Neuronal stem cell (in vitro differentiated cells): ENCODE measurements around the gene DCDC1.

ENCODE experiments used
- DNase-seq: peaks from one replicate; pipeline ENCODE4 v3.0.0-alpha.2; 2013; ENCODE audit warnings: low spot score
- H2AFZ ChIP-seq: one replicate; pipeline ENCODE4 v1.6.1; 2013; ENCODE audit warnings: mild to moderate bottlenecking, low read length, inconsistent platforms
- H2AK5ac ChIP-seq: 2 replicates; pipeline ENCODE4 v1.6.1; 2013; ENCODE audit warnings: low read depth, mild to moderate bottlenecking, inconsistent platforms, low read length, moderate library complexity, mixed read lengths
- H2BK120ac ChIP-seq: 2 replicates; pipeline ENCODE4 v1.6.1; 2013; ENCODE audit warnings: low read depth, mild to moderate bottlenecking, inconsistent platforms, low read length, moderate library complexity, mixed read lengths
- H2BK12ac ChIP-seq: one replicate; pipeline ENCODE4 v1.6.1; 2013; ENCODE audit warnings: low read length, inconsistent platforms
- H2BK15ac ChIP-seq: 2 replicates; pipeline ENCODE4 v1.6.1; 2013; ENCODE audit warnings: mild to moderate bottlenecking, low read length, inconsistent platforms, mixed read lengths
- H2BK5ac ChIP-seq: one replicate; pipeline ENCODE4 v1.6.1; 2013; ENCODE audit warnings: inconsistent platforms, mild to moderate bottlenecking, low read length, moderate library complexity
- H3K14ac ChIP-seq: one replicate; pipeline ENCODE4 v1.6.1; 2013; ENCODE audit warnings: low read length, inconsistent platforms
- H3K18ac ChIP-seq: 2 replicates; pipeline ENCODE4 v1.6.1; 2013; ENCODE audit warnings: low read length, inconsistent platforms
- H3K23ac ChIP-seq: 2 replicates; pipeline ENCODE4 v1.6.1; 2013; ENCODE audit warnings: low read depth, mild to moderate bottlenecking, mixed read lengths, low read length, inconsistent platforms; ENCODE audit not compliant: poor library complexity
- H3K27ac ChIP-seq: replicated peaks from 3 replicates; pipeline ENCODE4 v1.5.1; 2013; ENCODE audit warnings: low read length, inconsistent platforms
- H3K27me3 ChIP-seq, 3 experiments: 2 replicates each; pipeline ENCODE4 v1.6.1; 2013; ENCODE audit warnings: low read length in 3 of 3, mild to moderate bottlenecking in 2 of 3, inconsistent platforms in 1 of 3, low read depth in 1 of 3, mixed read lengths in 1 of 3, moderate library complexity in 1 of 3; ENCODE audit not compliant: control insufficient read depth in 3 of 3, insufficient read depth in 3 of 3
- H3K36me3 ChIP-seq, 2 donors: replicated peaks in 1 of 2; 2 replicates each; pipeline ENCODE4 v1.6.1; 2013; ENCODE audit warnings: low read length in 2 of 2; ENCODE audit not compliant: control insufficient read depth in 2 of 2, insufficient read depth in 2 of 2
- H3K4ac ChIP-seq: 2 replicates; pipeline ENCODE4 v1.6.1; 2013; ENCODE audit warnings: inconsistent platforms, mild to moderate bottlenecking, low read length, moderate library complexity
- H3K4me1 ChIP-seq, 2 donors: 1 replicate in 1 of 2; 2 replicates in 1 of 2; pipeline ENCODE4 v1.6.1; 2013; ENCODE audit warnings: low read length in 2 of 2, low read depth in 1 of 2; ENCODE audit not compliant: control insufficient read depth in 2 of 2, insufficient read depth in 1 of 2
- H3K4me2 ChIP-seq: one replicate; pipeline ENCODE4 v1.6.1; 2013; ENCODE audit warnings: mild to moderate bottlenecking, low read length, inconsistent platforms; ENCODE audit not compliant: insufficient read depth, poor library complexity, severe bottlenecking
- H3K4me3 ChIP-seq, 2 donors: 2 replicates each; pipeline ENCODE4 v1.5.1; 2013; ENCODE audit warnings: low read length in 2 of 2, mild to moderate bottlenecking in 2 of 2, inconsistent platforms in 1 of 2, moderate library complexity in 1 of 2
- H3K79me1 ChIP-seq: one replicate; pipeline ENCODE4 v1.6.1; 2013; ENCODE audit warnings: low read depth, mild to moderate bottlenecking, inconsistent platforms, low read length, moderate library complexity
- H3K9ac ChIP-seq: one replicate; pipeline ENCODE4 v1.6.1; 2013; ENCODE audit warnings: mild to moderate bottlenecking, low read depth, low read length, inconsistent platforms; ENCODE audit not compliant: poor library complexity
- H3K9me3 ChIP-seq, 2 donors: replicated peaks in 1 of 2; 2 replicates each; pipeline versions ENCODE3 to v1.6.1; 2013; ENCODE audit warnings: low read length in 2 of 2, mild to moderate bottlenecking in 2 of 2, inconsistent platforms in 1 of 2, low read depth in 1 of 2, mixed read lengths in 1 of 2, moderate library complexity in 1 of 2; ENCODE audit not compliant: control insufficient read depth in 2 of 2, insufficient read depth in 1 of 2
- H4K8ac ChIP-seq: one replicate; pipeline ENCODE4 v1.6.1; 2013; ENCODE audit warnings: low read depth, mild to moderate bottlenecking, inconsistent platforms, low read length, moderate library complexity
- H4K91ac ChIP-seq: one replicate; pipeline ENCODE4 v1.6.1; 2013; ENCODE audit warnings: low read length, low read depth, mild to moderate bottlenecking, inconsistent platforms; ENCODE audit not compliant: poor library complexity
- WGBS, 2 donors: extraction: QIAGEN DNeasy Blood & Tissue Kit; methylation state at CpG; one replicate each; pipeline ENCODE4 v1.1.7; 2013; ENCODE audit warnings: missing lambda C conversion rate in 2 of 2, mixed read lengths in 1 of 2; ENCODE audit not compliant: insufficient read length in 2 of 2, insufficient replicate concordance in 1 of 2; ENCODE audit errors: extremely low coverage in 2 of 2; 5-methylcytosine and 5-hydroxymethylcytosine counted together

DCDC1 gene

DNA sequence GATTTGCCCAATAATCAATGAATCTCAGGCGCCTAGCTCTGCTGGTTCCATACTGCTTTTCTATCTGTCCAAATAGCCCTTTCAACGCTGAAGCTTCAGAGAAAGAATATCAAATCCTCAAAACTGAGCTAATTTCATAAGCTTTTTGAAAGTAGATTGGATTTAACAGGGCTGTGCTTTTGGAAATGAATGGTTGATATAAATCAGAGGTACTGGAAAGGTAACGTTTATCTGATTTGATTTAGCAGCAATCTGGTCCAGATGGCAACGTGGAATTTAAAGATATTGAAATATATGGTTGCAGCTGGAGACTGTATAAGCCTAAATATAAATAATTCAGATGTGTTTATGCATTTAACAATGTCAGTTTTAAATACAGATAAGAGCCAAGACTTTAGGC lies 553.9 kb downstream of the DCDC1 start:
- Histone ChIP-seq H3K79me1 (no peaks in the 10 kb centered on the region), H3K36me3 (no peaks in the 10 kb centered on the region), H3K23ac (no peak overlapping the region), H2AK5ac (no peak overlapping the region), H2AFZ (no peak overlapping the region), H4K8ac (no peak overlapping the region), H2BK5ac (no peak overlapping the region), H3K9me3 (no peaks in the 10 kb centered on the region), H3K4me2 (no peak overlapping the region), H3K14ac (no peak overlapping the region), H2BK15ac (no peak overlapping the region), H3K4me3 (no peak overlapping the region), H3K4me1 (no peaks in the 10 kb centered on the region), H3K4ac (no peak overlapping the region), H3K18ac (no peak overlapping the region), H3K9ac (no peak overlapping the region), H2BK120ac (no peak overlapping the region), H2BK12ac (no peak overlapping the region), H4K91ac (no peak overlapping the region), H3K27ac (no peak overlapping the region), H3K27me3 (no peaks in the 10 kb centered on the region)
- WGBS, 2 donors, result no CpG with 5 or more reads among the region's 4 CpGs
- DNase-seq, result no peak

DNA sequence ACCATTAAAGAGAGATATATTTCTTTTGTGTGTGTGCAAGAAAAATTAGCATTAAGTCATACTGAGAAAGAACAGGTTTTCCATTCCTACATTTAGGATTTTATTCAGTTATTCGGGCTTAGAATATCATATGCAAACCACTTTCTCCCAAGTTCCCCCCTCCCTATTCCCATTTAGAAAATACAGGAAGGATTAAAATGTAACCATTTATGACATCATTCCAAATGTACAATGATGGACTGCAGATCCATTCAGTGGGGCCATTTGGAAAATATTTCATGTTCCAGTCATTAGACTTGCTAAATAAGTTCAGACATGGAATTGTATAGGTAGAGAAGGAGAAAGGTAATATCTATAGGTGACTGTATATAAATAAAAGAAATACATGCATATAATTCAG lies 554.8 kb downstream of the DCDC1 start:
- no peaks in the 10 kb centered on the region for H3K79me1 ChIP-seq
- H3K4me1 ChIP-seq, result no peaks in the 10 kb centered on the region
- H3K36me3 ChIP-seq, result no peaks in the 10 kb centered on the region
- H4K91ac ChIP-seq, result no peak overlapping the region
- no peak overlapping the region for H2AK5ac ChIP-seq
- H3K9me3 ChIP-seq, result no peaks in the 10 kb centered on the region
- no peak overlapping the region for H2BK12ac ChIP-seq
- H3K27me3 ChIP-seq, result no peaks in the 10 kb centered on the region
- no peak overlapping the region for H2AFZ ChIP-seq
- DNase-seq, result no peak
- H2BK120ac ChIP-seq, result no peak overlapping the region
- H2BK5ac ChIP-seq, result no peak overlapping the region
- no peak overlapping the region for H4K8ac ChIP-seq
- H3K9ac ChIP-seq, result no peak overlapping the region
- no peak overlapping the region for H3K23ac ChIP-seq
- H3K18ac ChIP-seq, result no peak overlapping the region
- H3K27ac ChIP-seq, result no peak overlapping the region
- no peak overlapping the region for H2BK15ac ChIP-seq
- H3K14ac ChIP-seq, result no peak overlapping the region
- H3K4me2 ChIP-seq, result no peak overlapping the region
- H3K4me3 ChIP-seq, result no peak overlapping the region
- WGBS, 2 donors, result no CpG with 5 or more reads among the region's 1 CpG
- H3K4ac ChIP-seq, result no peak overlapping the region
